Activated effector memory CD4-positive, alpha-beta T cell treated with Interleukin-2 at 50 U/mL for 16 hours (primary cell): ENCODE results near the gene MUC5AC.
"Not testable (repeated sequence)": the region's sequence is repeated elsewhere in the genome, so short reads cannot be mapped to it uniquely, and the experiment has no call there.

Experiments used
- DNase-seq: peaks from one replicate; pipeline ENCODE4 v3.0.0-alpha.2; 2020

The MUC5AC gene

DNA sequence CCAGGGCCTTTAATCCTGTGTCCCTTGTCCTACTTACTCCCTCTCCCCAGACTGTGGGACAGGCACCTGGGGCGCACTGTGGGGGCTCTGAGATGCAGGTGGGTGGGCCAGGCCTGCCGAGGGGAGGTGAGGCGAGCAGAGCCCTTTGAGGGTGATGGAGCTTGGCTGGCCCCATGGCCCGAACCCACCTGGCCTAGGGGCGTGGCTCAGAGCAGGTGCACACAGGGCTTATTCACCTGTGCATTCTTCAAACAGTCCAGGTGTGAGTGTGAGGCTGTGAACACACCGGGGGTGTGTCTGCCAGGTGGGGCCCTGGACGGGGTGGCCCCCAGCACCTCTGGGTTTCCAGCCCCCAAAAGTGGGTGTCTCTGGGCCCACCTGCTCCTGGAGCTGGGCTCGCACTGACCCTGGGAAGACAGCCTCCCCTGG is 9.0 kb upstream of the MUC5AC start:
- DNase-seq = no peak

DNA sequence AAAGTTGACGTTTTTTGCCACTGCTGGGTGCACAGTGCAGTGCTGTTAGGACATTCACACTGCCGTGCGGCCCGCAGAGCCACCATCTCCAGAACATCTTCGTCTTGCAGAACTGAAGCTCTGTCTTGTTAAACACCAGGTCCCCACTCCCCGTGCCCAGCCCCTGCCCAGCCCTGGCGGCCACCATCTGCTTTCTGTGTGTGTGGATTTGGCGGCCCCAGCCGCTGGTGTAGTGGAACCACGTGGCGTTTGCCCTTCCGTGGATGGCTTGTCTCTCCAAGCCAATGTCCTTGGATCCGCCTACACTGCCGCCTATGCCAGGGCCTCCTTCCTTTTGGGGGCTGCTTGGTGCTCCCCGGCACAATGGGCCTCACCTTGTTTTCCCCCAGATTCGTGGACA is 8.2 kb upstream of the MUC5AC start:
- DNase-seq = no peak

DNA sequence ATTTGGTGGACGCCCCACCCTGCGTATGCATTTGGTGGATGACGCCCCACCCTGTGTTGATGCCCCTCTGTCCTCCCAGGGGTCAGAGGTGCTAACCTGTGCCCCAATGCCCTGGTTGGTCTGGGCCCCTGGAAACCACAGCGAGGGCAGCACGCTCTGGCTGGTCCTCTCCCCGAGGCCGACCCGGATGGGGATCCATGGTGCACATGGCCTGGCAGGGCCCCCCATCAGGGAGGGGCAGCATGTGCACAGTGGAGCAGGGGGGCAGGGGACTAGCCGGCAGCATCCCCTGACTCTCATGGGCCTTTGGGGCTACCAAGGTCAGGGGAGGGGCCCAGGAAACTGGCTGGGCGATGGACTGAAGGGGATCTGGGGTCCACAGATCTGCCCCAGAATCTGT is 7.6 kb upstream of the MUC5AC start:
- DNase-seq = no peak

DNA sequence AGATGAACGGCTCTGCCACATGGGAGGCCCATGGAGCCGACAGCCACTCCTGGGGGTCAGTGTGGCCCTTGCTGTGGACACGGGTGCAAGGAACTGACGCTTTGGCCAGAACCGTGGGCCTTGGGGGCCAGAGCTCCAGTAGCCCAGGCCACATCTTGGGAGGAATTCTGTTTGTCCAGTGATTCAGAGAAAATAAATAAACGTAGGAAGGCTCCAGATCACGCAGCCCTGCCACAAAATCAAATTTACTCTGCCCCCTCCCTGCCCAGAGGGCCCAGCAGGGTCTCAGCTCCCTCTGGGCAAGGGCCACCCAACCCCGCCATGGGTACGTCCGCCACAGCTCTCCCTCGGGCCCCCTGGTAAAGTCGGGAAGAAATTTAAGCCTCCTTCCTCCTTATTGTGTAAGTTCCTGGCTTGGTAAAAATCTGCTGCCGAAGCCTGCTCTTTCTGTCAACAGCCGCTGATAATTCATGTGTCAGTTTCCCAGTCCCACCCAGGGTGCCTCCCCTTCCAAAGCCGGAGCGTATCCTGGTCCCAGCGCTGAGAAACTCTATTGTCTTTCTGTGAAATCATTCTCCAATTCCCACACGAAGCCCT is 6.9 kb upstream of the MUC5AC start:
- DNase-seq = no peak

DNA sequence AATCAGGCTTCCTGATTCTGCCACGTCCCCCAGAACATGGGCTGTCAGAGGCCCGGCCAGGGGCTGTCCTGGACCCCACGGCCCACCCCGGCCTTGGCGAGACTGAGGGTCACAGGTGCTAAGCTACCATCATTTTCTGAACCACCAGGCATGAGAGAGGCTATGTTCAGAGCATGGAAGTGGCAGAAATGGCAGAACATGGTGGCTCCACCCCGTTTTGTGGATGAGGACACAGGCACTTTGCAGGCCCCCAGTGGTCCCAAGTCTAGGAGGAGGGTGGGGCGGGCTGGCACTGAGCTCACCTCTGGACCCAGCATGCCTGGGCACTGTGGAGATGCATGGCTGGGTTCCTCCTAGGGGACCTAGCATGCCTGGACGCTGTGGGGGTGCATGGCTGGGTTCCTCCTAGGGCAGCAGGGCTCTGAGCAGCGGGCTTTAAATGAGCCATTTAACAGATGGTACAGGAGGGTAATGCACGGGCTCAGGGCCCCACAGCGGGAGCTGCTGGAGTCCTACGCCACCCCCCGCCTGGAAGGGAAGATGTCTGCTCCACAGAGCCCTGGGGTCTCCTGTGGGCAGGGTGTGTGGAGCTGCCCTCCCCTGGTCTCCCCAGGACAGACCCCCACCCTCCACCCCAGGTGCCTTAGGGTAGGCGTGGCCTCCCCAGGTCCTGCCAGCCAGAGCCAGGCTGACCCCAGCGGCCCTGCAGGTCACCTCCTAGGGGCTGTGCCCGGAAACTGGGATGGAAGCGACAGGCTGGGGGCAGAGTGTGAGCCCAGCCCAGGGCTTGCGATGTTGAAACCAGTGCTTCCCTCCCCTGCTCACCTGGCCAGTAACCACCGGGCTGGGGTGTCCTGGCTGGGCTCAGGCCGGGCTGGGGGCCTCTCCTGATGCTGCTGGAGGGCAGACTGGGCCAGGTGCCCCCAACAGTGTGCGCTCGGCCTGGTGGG is 6.1 kb upstream of the MUC5AC start:
- no peak for DNase-seq

DNA sequence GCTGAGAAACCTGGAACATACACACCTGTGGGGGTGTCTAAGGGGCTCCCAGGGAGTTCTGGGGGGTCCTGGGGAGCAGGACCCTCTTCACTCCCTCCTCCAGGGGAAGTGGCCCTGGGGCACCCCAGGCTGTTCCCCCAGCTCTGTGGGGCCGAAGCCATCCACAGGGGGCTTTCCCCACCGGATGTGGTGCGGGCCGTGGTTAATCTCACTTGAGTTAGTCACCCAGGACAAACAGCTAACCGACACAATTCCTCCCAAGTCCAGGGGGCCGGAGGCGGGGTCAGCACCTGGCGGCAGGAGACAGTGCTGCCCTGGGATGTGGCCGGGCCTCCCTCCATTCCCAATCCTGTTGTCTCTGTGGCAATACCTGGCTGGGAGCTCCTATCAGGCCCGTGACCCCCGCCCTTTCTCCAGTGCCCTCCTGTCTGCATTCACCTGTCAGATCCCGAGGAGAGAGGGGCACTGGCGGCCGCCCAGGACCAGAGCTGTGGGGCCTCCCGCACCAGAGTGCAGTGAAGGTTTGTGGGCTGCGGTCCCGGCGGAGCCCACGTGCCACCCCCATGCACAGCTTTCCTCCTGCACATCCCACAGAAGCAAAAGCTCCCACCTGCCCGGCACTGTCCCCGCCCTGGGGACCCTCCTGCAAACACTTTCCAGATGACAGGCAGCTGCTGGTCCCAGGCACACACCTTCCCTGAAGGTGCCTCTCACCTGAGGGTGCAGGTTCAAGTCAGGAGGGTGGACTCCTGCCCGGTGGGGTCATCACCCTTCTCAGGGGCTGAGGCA is 5.2 kb upstream of the MUC5AC start:
- no peak for DNase-seq

DNA sequence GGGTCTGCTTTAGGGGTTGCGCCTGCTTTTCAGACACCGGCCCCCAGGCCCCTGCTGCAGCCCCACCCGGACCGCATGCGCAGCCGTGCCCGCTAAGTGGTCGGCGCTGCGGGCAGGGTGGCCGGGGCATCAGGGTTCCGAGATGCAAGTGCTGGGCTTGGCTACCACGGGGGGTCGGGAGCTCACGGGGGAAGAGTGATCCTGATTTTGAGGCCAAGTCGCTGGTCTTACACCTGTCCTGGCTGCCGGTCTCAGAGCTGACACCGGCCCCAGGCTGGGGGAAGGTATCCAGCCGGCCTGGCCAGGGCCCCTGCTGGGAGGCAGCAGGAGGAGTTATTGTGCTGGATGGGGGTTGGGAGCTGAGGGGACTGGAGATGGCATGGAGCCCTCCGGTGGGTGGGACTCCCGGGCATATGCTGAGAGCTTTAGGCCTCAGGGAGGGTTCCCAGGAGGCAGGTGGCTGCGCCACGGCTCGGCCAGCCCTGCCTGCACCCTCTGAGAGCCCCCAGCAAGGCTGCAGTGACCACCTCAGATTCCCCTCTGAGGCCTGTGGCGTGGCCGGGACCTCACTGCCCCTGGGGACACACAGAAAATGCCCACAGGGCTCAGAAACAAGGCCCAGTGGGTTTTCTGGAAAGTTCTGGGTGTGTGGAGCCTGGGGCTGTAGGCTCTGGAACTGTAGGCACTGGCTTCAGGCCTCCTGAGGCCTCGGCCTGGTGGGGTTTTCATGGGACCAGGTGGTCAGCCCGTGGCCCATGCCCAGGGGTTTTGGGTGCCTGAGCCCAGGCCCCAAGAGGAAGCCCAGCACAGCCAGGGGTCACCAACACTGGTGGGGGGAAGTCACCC is 4.4 kb upstream of the MUC5AC start:
- no peak for DNase-seq

DNA sequence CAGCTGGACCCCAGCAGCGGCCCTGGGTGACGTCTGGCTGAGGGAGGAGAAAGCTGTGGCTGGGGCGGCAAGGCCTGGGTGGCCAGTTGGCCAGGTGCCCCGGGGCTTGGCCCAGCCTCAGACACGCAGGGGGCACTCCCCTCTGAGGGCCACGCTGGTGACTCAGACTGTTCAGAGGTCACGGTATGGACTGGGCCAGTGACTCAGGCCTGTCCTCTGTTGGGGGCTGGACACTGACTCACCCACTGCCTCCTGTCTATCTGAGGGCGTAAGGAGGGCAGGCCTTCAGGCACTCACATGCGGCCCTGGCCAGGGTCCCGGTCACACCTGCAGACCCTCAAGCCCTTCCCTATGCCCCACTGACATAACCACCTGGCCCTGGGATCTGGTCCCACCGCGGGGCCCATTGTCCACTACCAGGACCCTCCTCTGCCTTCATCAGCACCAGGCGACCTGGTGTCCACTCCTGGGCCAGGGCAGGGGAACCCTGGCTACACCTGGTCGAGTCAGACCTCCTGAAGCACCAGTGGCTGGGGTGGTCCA is 3.7 kb upstream of the MUC5AC start:
- no peak for DNase-seq

DNA sequence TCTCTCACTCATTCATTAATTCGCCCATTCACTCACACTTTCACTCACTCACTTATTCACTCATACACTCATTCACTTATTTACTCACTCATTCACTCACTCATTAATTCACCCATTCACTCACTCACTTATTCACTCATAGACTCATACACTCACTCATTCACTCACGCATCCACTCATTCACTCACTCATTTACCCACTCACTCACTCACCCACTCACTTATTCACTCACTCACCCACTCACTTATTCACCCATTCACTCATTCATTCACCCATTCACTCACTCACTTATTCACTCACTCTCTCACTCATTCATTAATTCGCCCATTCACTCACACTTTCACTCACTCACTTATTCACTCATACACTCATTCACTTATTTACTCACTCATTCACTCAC is 3.1 kb upstream of the MUC5AC start:
- not testable (repeated sequence) for DNase-seq

DNA sequence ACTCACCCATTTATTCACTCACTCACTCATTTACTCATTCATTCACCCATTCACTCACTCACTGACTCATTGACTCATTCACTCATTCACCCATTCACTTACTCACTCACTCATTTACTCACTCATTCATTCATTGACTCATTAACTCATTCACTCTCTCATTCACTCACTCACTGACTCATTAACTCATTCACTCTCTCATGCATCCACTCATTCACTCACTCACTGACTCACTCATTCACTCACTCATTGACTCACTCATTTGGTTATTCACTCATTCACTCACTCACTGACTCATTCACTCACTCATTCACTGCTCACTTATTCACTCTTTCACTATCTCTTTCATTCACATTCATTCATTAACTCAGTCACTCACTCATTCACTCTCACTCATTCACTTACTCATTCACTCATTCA is 2.5 kb upstream of the MUC5AC start:
- DNase-seq = no peak

DNA sequence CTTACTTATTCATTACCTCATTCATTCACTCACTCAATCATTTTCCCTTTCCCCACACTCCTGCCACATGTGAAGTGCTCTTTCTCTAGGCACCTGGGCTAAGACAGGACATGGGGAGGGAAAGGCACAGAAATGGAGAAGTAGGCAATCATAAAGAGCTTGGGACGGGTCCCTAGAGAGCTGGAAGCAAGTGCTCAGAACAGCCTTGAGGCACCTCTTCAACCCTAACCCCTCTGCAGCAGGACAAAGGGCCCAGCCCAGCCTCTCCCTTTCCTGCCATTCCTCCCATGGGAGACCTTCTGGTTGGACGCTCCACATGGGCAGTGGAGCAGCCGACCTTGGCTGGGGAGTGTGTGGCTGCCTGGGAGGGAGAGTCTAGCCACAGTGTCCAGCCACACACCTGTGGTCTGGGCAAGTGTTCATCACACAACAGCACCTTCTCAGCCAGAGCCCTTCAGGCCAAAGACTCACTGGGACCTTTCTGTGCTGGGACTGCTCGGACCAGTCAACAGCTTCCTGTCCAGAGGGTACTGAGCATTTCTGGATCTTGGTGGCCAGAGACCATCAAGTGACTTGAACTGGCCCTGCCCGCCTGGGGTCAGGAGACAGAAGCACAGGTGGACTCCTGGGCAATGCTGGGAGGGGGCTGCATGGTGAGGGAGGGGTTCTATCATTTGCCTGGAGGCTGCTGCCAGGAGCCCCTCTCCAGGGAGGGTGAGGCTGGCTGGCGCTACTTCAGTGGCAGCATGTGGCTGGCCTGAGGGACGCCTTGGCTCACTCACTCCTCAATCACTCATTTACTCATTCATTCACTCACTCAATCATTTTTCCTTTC is 1.0 kb upstream of the MUC5AC start:
- no peak for DNase-seq

DNA sequence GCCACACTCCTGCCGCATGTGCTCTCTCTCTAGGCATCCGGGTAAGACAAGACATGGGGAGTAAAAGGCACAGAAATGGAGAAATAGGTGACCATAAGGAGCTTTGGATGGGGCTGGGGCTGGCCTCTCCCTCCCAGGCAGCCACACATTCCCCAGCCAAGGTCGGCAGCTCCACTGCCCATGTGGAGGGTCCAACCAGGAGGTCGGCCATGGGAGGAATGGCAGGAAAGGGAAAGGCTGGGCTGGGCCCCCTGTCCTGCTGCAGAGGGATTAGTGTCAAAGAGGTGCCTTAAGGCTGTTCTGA is 460 bp upstream of the MUC5AC start:
- DNase-seq = no peak

DNA sequence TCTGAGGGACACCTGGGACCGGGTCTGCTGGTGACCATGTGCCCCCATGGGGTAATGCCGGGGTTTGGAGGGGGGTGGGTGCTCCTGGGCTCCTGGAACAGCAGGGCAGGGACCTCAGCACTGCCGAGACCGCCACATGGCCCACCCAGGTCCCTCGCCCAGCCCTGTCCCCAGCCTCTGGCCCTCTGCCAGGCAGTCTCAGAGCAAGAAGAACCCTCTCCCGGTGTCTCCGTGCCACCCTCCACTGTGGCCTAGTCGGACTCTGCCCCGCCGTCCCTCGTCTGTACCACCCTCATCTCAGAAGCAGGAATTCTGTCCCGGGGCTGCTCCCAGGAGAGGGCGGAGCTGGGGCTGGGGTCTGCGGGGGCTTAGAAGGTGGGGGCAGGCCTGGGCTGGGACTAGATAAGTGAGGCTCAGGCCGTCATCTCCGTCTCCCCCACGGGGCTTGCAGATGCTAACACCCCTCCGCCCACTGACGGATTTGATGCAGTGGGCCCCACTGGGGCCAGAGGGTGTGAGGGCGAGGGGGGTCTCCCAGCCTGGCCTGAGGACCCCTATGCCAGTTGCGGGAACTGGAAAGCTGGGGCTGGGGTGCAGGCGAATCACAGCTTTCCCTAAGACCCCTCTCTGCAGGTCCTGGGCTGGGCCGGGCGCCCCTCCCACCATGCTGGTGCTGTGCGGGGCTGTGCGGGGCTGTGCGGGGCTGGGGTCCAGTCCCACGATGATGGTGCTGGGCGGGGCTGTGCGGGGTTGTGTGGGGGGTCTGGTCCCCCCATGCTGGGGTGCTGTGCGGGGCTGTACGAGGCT is 1.1 kb downstream of the MUC5AC start:
- DNase-seq = no peak

DNA sequence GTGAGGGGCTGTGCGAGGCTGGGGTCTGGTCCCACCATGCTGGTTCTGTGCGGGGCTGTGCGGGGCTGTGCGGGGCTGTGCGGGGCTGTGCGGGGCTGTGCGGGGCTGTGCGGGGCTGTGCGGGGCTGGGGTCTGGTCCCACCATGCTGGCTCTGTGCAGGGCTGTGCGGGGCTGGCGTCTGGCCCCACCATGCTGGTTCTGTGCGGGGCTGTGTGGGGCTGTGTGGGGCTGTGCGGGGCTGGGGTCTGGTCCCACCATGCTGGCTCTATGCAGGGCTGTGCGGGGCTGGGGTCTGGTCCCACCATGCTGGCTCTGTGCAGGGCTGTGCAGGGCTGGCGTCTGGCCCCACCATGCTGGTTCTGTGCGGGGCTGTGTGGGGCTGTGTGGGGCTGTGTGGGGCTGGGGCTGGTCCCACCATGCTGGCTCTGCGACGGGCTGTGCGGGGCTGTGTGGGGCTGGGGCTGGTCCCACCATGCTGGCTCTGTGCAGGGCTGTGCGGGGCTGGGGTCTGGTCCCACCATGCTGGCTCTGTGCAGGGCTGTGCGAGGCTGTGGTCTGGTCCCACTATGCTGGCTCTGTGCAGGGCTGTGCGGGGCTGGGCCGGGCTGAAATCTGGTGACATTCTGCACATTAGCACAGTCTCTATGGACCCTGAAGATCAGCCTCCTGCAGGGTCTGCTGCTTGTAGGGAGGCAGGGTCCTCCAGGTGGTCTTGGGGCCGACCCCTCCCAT is 1.9 kb downstream of the MUC5AC start:
- not testable (repeated sequence) for DNase-seq

DNA sequence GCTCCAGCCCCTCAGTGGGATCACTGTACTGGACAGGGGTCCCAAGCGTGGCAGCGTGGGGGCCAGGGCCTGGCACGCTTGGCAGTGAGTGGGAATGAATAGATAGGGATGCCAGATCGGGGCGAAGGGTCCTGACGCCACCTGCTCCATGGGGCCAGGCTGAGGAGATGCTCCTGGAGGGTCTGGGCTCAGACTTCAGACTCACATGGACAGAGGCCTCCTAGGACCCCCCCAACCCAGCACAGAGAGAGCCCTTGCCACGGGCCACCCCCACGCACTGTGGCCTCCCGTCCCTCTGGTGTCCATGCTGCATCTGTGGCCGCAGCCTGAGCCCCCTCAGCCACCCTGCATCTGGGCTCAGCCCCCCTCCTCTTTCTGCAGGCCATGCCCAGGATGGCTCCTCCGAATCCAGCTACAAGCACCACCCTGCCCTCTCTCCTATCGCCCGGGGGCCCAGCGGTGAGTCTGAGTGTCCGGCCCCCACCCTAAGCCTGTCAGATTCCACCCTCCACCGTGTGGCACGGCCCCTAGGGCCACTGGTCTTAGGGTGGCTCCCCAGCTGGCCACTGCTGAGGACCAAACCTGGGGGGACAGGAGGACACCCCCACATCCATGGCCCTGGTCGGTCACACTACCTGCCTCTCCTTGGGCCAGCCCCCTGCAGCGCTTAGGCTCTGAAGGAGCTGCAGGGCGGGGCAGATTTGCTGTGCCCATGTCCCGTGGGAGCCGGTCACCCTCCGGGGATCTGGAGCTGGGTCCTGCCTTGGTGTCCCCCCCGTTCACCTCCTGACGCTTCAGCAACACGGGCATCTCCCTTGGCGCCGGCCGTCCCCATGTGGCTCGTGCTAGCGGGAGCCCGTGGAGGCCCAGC is 2.7 kb downstream of the MUC5AC start:
- DNase-seq = no peak

DNA sequence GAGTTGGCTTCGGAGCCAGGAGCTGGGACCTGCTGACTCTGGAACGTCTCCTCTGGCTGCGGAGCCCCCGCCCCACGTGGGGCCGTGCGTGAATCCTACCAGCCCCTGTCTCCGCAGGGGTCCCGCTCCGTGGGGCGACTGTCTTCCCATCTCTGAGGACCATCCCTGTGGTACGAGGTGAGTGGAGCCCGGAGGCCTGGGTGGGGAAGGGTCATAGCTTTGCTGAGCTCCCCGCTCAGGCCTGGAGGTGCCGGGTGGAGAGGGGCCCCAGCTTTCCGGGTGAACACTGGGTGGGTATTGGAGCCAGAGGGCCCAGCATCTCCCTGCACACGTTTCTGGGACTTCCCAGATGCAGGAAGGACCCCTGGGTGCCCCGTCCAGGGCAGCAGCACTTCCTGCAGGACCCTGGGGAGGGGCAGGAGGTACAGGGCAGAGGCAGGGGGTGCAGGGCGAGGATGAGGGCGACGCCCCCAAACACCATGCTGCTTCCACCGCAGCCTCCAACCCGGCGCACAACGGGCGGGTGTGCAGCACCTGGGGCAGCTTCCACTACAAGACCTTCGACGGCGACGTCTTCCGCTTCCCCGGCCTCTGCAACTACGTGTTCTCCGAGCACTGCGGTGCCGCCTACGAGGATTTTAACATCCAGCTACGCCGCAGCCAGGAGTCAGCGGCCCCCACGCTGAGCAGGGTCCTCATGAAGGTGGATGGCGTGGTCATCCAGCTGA is 3.8 kb downstream of the MUC5AC start:
- DNase-seq = no peak

DNA sequence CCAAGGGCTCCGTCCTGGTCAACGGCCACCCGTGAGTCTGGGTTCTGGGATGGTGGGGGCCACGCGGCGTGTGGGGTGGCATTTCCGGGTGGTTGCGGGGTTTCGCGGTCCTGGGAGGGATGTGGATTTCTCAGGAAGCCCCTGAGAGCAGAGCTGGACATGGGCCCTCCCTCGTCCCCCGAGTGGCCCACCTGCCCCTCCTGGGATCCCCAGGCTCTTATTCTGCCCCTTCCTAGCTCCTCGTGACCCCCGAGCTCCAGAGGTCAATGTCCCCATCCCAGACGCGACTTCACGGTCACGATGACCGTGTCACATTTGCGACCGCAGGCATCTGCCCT is 4.4 kb downstream of the MUC5AC start:
- no peak for DNase-seq
